GM12874 (cell line): ENCODE data around the gene ATP2B3.

Experiments used
- TF ChIP-seq, protein P1 (sequence below): IDR thresholded peaks from 2 replicates; pipeline ENCODE4 v1.5.1; 2011; ENCODE audit warnings: low read depth, mild to moderate bottlenecking, control low read depth, low read length, moderate library complexity; ENCODE audit not compliant: insufficient read depth

The ATP2B3 gene

DNA sequence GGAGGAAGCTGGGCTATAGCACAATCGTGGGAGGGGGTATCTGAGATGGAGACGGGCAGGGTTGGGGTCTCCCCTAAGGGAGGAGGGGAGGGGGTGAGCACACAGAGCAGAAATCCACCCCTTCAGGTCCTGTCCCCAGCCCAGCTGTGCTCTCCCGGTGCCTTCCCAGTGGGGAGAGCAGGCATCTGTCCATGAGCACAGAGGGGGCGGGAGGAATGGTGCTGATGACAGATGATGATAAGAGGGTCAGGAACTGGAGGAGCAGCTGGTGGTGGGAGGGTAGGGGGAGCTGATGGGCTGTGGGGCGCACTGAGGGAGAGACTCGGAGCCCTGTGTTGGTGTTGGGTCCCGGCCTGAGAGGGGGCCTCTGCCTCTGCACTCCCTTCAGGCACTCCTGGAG is 8.6 kb downstream of the ATP2B3 start:
- TF ChIP-seq, protein P1, sequence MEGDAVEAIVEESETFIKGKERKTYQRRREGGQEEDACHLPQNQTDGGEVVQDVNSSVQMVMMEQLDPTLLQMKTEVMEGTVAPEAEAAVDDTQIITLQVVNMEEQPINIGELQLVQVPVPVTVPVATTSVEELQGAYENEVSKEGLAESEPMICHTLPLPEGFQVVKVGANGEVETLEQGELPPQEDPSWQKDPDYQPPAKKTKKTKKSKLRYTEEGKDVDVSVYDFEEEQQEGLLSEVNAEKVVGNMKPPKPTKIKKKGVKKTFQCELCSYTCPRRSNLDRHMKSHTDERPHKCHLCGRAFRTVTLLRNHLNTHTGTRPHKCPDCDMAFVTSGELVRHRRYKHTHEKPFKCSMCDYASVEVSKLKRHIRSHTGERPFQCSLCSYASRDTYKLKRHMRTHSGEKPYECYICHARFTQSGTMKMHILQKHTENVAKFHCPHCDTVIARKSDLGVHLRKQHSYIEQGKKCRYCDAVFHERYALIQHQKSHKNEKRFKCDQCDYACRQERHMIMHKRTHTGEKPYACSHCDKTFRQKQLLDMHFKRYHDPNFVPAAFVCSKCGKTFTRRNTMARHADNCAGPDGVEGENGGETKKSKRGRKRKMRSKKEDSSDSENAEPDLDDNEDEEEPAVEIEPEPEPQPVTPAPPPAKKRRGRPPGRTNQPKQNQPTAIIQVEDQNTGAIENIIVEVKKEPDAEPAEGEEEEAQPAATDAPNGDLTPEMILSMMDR = no peak

DNA sequence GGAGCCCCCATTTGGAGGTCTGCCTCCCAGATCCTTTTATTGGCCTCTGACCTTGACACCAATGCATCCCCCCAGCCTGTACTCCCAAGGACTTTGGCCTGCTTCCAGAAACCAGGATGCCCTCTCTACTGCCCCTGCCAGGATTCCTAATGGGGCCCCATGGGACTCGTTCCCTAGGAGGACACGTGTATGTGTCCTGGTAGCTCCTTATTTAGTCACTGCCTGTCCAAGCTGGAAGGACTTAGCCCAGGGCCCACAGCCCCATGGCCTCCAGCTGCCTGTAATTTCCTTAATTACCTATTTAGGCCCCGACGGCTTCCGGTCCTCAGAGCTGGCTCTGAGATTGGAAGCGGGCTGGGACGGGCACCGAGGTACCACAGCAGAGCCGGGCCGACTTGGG is 9.4 kb downstream of the ATP2B3 start:
- TF ChIP-seq, protein P1 = no peak

GRCh38 chrX:153527208-153527607 is 9.8 kb downstream of the ATP2B3 start:
- TF ChIP-seq, protein P1 = no peak

GRCh38 chrX:153530411-153531129 is 13.1 kb downstream of the ATP2B3 start:
- TF ChIP-seq, protein P1 = no peak

DNA sequence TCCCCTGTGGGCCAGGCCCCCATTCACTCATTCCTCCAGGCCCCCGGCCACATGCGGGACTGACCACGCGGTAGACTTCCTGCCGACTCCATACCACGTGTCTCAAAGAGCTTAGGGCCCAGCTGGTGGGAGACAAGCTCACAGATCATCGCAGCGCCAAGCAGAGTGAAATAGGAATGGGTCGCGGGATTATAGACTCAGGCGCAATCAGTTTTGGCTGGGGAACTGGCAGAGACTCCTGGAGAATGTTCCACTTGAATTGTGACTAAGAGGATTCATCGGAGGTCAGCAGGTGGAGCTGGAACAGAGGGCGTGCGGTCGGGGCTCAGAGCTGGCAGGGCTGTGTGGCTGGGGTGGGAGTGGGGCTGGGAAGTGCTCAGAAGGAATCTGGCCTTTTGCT is 15.6 kb downstream of the ATP2B3 start:
- TF ChIP-seq, protein P1 = no peak

DNA sequence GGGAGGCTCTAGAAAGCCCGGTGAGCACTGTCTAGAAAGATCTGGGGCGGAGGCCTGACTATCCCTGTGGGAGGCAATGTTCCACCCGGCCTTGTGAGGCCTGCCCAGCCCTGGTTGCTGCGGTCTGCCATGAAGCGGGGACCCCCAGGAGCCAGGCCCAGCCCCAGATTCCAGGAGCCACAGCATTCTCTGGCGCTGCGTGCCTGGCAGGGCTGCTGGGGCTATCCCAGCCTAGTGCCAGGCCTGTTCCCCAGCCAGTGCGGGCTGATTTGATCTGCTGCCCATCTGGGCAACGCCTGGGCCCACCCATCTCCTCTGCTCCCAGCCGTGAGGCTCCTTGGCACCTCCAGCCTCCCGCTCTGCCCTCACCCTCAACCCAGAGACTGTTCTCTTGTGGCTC is 19.6 kb downstream of the ATP2B3 start:
- TF ChIP-seq, protein P1 = no peak

- TF ChIP-seq, protein P1 = no peak
These were observed 20.3 kb downstream of the ATP2B3 start for GRCh38 chrX:153537526-153538295.
